SK-N-SH (cell line): Measurements from ENCODE around the gene AMER1. TPM values are rescaled to one million over a fixed set of nuclear protein-coding genes. Genes with fewer than 3 reads are reported as not detected.

ENCODE experiments used
- CTCF ChIA-PET: fragments of 300-600, 350-600 bp; formaldehyde crosslinking; extraction: SDS; loops from one replicate; lab custom pipeline; 2021; lab: Yijun Ruan, JAX
- POLR2A ChIA-PET: fragments of 350-600 bp; sonication (Branson Sonifier 250); formaldehyde crosslinking; extraction: SDS; loops from one replicate; lab custom pipeline; 2020; ENCODE audit warnings: antibody characterized with exemption, inconsistent platforms; lab: Yijun Ruan, JAX
- DNase-seq: peaks from one replicate; pipeline ENCODE4 v3.0.0; 2012
- H2AFZ ChIP-seq: fragments of 200-600 bp; sonication (generic); 2 replicates; pipeline ENCODE4 v1.8.1; 2016; ENCODE audit warnings: antibody characterized with exemption, mild to moderate bottlenecking, low read depth
- H3F3A ChIP-seq: fragments of 200-600 bp; sonication (generic); replicated peaks from 2 replicates; pipeline ENCODE3; 2016; ENCODE audit warnings: antibody characterized with exemption, mild to moderate bottlenecking; ENCODE audit not compliant: insufficient read depth
- H3K27ac ChIP-seq, 2 experiments: fragments of 200-500 bp in 1 of 2; fragments of 200-600 bp in 1 of 2; sonication (Bioruptor generic) in 1 of 2; sonication (generic), shearing (Covaris generic) in 1 of 2; 2 replicates each; pipeline versions ENCODE4 v1.5.1 to v1.6.1; 2014 to 2016; ENCODE audit warnings: low read depth in 2 of 2, inconsistent platforms in 1 of 2, low read length in 1 of 2, mild to moderate bottlenecking in 1 of 2, mixed read lengths in 1 of 2
- H3K27me3 ChIP-seq: fragments of 200-600 bp; sonication (generic), shearing (Covaris generic); 2 replicates; pipeline ENCODE4 v1.6.1; 2016; ENCODE audit warnings: mixed run types; ENCODE audit not compliant: insufficient read depth
- H3K36me3 ChIP-seq, 2 experiments: fragments of 200-500 bp in 1 of 2; fragments of 200-600 bp in 1 of 2; sonication (Bioruptor generic) in 1 of 2; sonication (generic) in 1 of 2; replicated peaks in 1 of 2; 2 replicates each; pipeline versions ENCODE3 to v1.5.1; 2014 to 2016; ENCODE audit warnings: low read length in 1 of 2, mild to moderate bottlenecking in 1 of 2; ENCODE audit not compliant: insufficient read depth in 2 of 2, control insufficient read depth in 1 of 2
- H3K4me1 ChIP-seq, 2 experiments: fragments of 200-500 bp in 1 of 2; fragments of 200-600 bp in 1 of 2; sonication (Bioruptor generic) in 1 of 2; sonication (generic), shearing (Covaris generic) in 1 of 2; 2 replicates each; pipeline versions ENCODE4 v1.5.1 to v1.6.1; 2014 to 2016; ENCODE audit warnings: low read depth in 1 of 2, low read length in 1 of 2, mixed run types in 1 of 2; ENCODE audit not compliant: insufficient read depth in 2 of 2, control insufficient read depth in 1 of 2
- H3K4me2 ChIP-seq: fragments of 200-600 bp; sonication (generic), shearing (Covaris generic); 2 replicates; pipeline ENCODE4 v1.6.1; 2017; ENCODE audit warnings: mixed run types
- H3K4me3 ChIP-seq, 2 experiments: fragments of 200-500 bp in 1 of 2; fragments of 200-600 bp in 1 of 2; sonication (Bioruptor generic) in 1 of 2; sonication (generic), shearing (Covaris generic) in 1 of 2; 2 replicates each; pipeline versions ENCODE4 v1.5.1 to v1.8.1; 2014 to 2016; ENCODE audit warnings: low read depth in 2 of 2, inconsistent platforms in 1 of 2, low read length in 1 of 2, mild to moderate bottlenecking in 1 of 2, mixed read lengths in 1 of 2, moderate library complexity in 1 of 2
- H3K79me2 ChIP-seq: fragments of 200-600 bp; sonication (generic); 2 replicates; pipeline ENCODE4 v1.8.1; 2017; ENCODE audit warnings: mild to moderate bottlenecking; ENCODE audit not compliant: insufficient read depth
- H3K9ac ChIP-seq: fragments of 200-600 bp; sonication (generic); 2 replicates; pipeline ENCODE4 v1.6.1; 2017; ENCODE audit warnings: mixed run types
- H3K9me2 ChIP-seq: fragments of 200-600 bp; sonication (generic); 2 replicates; pipeline ENCODE4 v1.6.1; 2017; ENCODE audit warnings: mixed run types
- H3K9me3 ChIP-seq: fragments of 200-600 bp; sonication (generic); 2 replicates; pipeline ENCODE4 v1.6.1; 2017; ENCODE audit warnings: mixed run types, mild to moderate bottlenecking, moderate library complexity
- H4K20me1 ChIP-seq: fragments of 200-600 bp; sonication (generic); 2 replicates; pipeline ENCODE4 v1.6.1; 2017; ENCODE audit warnings: mild to moderate bottlenecking, mixed run types; ENCODE audit not compliant: insufficient read depth
- ELF1 ChIP-seq: IDR thresholded peaks from 2 replicates; pipeline ENCODE4 v1.4.0; 2012
- EZH2phosphoT487 ChIP-seq: fragments of 200-600 bp; sonication (generic); IDR thresholded peaks from 2 replicates; pipeline ENCODE4 v1.6.1; 2017; ENCODE audit warnings: low read depth, mixed run types, mild to moderate bottlenecking, antibody characterized with exemption, moderate library complexity, borderline replicate concordance
- FOSL2 ChIP-seq: IDR thresholded peaks from 2 replicates; pipeline ENCODE4 v1.4.0; 2012; ENCODE audit warnings: low read depth, mild to moderate bottlenecking, moderate library complexity, borderline replicate concordance
- FOXJ3 ChIP-seq: sonication (generic); formaldehyde crosslinking; IDR thresholded peaks from 2 replicates; pipeline ENCODE4 v1.5.1; 2020; ENCODE audit warnings: mild to moderate bottlenecking, missing genetic modification reagents
- FOXM1 ChIP-seq: IDR thresholded peaks from 2 replicates; pipeline ENCODE4 v1.4.0; 2012; ENCODE audit warnings: low read depth, mild to moderate bottlenecking
- GABPA ChIP-seq: IDR thresholded peaks from 2 replicates; pipeline ENCODE4 v1.4.0; 2012; ENCODE audit warnings: low read depth, mild to moderate bottlenecking
- GATA2 ChIP-seq: sonication (generic); formaldehyde crosslinking; IDR thresholded peaks from 2 replicates; pipeline ENCODE4 v1.5.0; 2020; ENCODE audit warnings: mild to moderate bottlenecking, missing genetic modification reagents
- JUND ChIP-seq: IDR thresholded peaks from 2 replicates; pipeline ENCODE4 v1.4.0; 2012
- MEF2A ChIP-seq: IDR thresholded peaks from 2 replicates; pipeline ENCODE4 v1.4.0; 2012; ENCODE audit warnings: low read depth, borderline replicate concordance
- NRF1 ChIP-seq: IDR thresholded peaks from 2 replicates; pipeline ENCODE4 v1.6.1; 2012; ENCODE audit warnings: low read depth, mild to moderate bottlenecking, low read length
- POLR2AphosphoS5 ChIP-seq: IDR thresholded peaks from 2 replicates; pipeline ENCODE4 v1.6.1; 2012; ENCODE audit warnings: low read depth, low read length
- RAD21 ChIP-seq: IDR thresholded peaks from 2 replicates; pipeline ENCODE4 v1.6.1; 2012; ENCODE audit warnings: mild to moderate bottlenecking, low read length
- RXRA ChIP-seq: IDR thresholded peaks from 2 replicates; pipeline ENCODE4 v1.4.0; 2012; ENCODE audit warnings: low read depth, mild to moderate bottlenecking, borderline replicate concordance
- SMC3 ChIP-seq: IDR thresholded peaks from 2 replicates; pipeline ENCODE4 v1.6.1; 2012; ENCODE audit warnings: low read depth, low read length, improper control_type of control experiment
- TCF12 ChIP-seq: IDR thresholded peaks from 2 replicates; pipeline ENCODE4 v1.4.0; 2012
- YY1 ChIP-seq: IDR thresholded peaks from 2 replicates; pipeline ENCODE4 v1.4.0; 2012; ENCODE audit warnings: low read depth, mild to moderate bottlenecking
- WGBS: methylation state at CpG from one replicate; pipeline ENCODE4 v1.1.6; 2017; ENCODE audit warnings: low lambda C conversion rate; 5-methylcytosine and 5-hydroxymethylcytosine counted together
- polyA plus RNA-seq, 3 experiments: library from polyadenylated mRNA; depleted of rRNA; stranded (reverse); fragments of >200 nt; gene quantifications; 2 replicates each; pipeline ENCODE4 v1.2.3, GENCODE V29; 2012
- TF ChIP-seq, protein P1 (sequence below): fragments of 150-350 bp; IDR thresholded peaks from 2 replicates; pipeline ENCODE4 v1.6.1; 2016; ENCODE audit warnings: mild to moderate bottlenecking, low read depth, low read length
- TF ChIP-seq, protein P2 (sequence below): IDR thresholded peaks from 2 replicates; pipeline ENCODE4 v1.4.0; 2012; ENCODE audit warnings: low read depth, borderline replicate concordance
- TF ChIP-seq, protein P3 (sequence below): IDR thresholded peaks from 2 replicates; pipeline ENCODE4 v1.6.1; 2012; ENCODE audit warnings: mild to moderate bottlenecking, low read depth, low read length, moderate library complexity

The AMER1 gene
- polyA plus RNA-seq, 1 of the 3 experiments (the other 2 are of a cell fraction): 0.67 TPM

DNA sequence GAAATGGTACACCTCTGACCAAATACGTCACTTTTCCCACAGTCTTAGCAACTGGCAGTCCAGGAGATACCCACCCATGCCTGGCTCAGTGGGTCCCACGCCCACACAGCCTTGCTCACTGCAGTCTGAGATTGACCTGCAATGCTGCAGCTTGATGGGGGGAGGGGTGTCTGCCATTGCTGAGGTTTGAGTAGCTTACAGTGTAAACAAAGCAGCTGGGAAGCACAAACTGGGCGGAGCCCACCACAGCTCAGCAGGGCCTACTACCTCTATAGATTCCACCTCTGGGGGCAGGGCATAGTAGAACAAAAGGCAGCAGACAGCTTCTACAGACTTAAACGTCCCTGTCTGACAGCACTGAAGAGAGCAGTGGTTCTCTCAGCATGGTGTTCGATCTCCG is 52.7 kb downstream of the AMER1 start:
- H3K27ac ChIP-seq: no peak overlapping the region
- no peak overlapping the region for H3K9ac ChIP-seq
- no peaks in the 10 kb centered on the region for H3K9me2 ChIP-seq
- no peak overlapping the region for H3K4me2 ChIP-seq
- H3K36me3 ChIP-seq: no peaks in the 10 kb centered on the region
- ChIA-PET POLR2A (no interaction called here), CTCF (no interaction called here)
- H4K20me1 ChIP-seq: no peaks in the 10 kb centered on the region
- TF ChIP-seq GATA2 (CRISPR knock-in tag): no peak
- no peak for TF ChIP-seq RXRA
- TF ChIP-seq, protein P1, sequence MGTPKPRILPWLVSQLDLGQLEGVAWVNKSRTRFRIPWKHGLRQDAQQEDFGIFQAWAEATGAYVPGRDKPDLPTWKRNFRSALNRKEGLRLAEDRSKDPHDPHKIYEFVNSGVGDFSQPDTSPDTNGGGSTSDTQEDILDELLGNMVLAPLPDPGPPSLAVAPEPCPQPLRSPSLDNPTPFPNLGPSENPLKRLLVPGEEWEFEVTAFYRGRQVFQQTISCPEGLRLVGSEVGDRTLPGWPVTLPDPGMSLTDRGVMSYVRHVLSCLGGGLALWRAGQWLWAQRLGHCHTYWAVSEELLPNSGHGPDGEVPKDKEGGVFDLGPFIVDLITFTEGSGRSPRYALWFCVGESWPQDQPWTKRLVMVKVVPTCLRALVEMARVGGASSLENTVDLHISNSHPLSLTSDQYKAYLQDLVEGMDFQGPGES: no peak
- no peak for TF ChIP-seq MEF2A
- no peak for TF ChIP-seq FOXM1
- no peak for TF ChIP-seq FOXJ3 (CRISPR knock-in tag)
- TF ChIP-seq YY1: no peak
- no peak for TF ChIP-seq RAD21
- no peak for TF ChIP-seq TCF12
- TF ChIP-seq, protein P2, sequence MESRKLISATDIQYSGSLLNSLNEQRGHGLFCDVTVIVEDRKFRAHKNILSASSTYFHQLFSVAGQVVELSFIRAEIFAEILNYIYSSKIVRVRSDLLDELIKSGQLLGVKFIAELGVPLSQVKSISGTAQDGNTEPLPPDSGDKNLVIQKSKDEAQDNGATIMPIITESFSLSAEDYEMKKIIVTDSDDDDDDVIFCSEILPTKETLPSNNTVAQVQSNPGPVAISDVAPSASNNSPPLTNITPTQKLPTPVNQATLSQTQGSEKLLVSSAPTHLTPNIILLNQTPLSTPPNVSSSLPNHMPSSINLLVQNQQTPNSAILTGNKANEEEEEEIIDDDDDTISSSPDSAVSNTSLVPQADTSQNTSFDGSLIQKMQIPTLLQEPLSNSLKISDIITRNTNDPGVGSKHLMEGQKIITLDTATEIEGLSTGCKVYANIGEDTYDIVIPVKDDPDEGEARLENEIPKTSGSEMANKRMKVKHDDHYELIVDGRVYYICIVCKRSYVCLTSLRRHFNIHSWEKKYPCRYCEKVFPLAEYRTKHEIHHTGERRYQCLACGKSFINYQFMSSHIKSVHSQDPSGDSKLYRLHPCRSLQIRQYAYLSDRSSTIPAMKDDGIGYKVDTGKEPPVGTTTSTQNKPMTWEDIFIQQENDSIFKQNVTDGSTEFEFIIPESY: no peak
- no peak for TF ChIP-seq JUND
- no peak overlapping the region for H3K4me3 ChIP-seq
- DNase-seq: no peak
- no peaks in the 10 kb centered on the region for H3K79me2 ChIP-seq
- no peaks in the 10 kb centered on the region for H3K4me1 ChIP-seq
- WGBS: 0% methylated on average over 3 of the region's 6 CpGs
- H3F3A ChIP-seq: no peaks in the 10 kb centered on the region
- no peaks in the 10 kb centered on the region for H3K9me3 ChIP-seq
- H3K27me3 ChIP-seq: no peaks in the 10 kb centered on the region
- H2AFZ ChIP-seq: no peak overlapping the region

DNA sequence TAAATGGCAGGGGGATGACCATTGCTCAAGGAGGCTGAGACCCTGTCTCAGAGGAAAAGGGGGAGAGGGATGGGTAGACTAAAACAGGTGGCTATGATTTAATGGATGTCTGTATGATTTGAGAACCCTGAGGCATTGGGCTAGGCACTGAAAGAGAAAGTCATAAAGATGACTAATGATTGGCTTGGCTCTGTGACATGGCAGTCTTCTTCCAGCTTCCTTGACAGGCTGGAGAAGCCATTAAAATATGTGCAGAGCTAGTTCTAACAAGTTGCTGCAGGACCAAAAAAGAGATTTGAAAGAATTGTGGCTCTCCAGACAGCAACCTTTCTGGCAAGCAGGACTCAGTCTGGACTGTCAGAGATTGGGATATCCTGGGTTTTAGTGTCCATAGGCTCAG is 53.6 kb downstream of the AMER1 start:
- Histone ChIP-seq H3F3A (no peaks in the 10 kb centered on the region), H3K27ac (no peak overlapping the region), H3K4me2 (no peak overlapping the region), H3K9me3 (no peaks in the 10 kb centered on the region), H3K27me3 (no peaks in the 10 kb centered on the region), H3K4me3 (no peak overlapping the region), H2AFZ (no peak overlapping the region), H3K79me2 (no peaks in the 10 kb centered on the region), H4K20me1 (no peaks in the 10 kb centered on the region), H3K9ac (no peak overlapping the region), H3K9me2 (no peaks in the 10 kb centered on the region), H3K36me3 (no peaks in the 10 kb centered on the region), H3K4me1 (no peaks in the 10 kb centered on the region)
- ChIA-PET CTCF (no interaction called here), POLR2A (no interaction called here)
- DNase-seq: no peak
- no peak for TF ChIP-seq EZH2phosphoT487
- no peak for TF ChIP-seq POLR2AphosphoS5
- TF ChIP-seq, protein P1: no peak
- no peak for TF ChIP-seq RAD21
- TF ChIP-seq, protein P2: no peak
- no peak for TF ChIP-seq MEF2A
- no peak for TF ChIP-seq FOSL2
- no peak for TF ChIP-seq SMC3
- no peak for TF ChIP-seq GATA2 (CRISPR knock-in tag)
- TF ChIP-seq, protein P3, sequence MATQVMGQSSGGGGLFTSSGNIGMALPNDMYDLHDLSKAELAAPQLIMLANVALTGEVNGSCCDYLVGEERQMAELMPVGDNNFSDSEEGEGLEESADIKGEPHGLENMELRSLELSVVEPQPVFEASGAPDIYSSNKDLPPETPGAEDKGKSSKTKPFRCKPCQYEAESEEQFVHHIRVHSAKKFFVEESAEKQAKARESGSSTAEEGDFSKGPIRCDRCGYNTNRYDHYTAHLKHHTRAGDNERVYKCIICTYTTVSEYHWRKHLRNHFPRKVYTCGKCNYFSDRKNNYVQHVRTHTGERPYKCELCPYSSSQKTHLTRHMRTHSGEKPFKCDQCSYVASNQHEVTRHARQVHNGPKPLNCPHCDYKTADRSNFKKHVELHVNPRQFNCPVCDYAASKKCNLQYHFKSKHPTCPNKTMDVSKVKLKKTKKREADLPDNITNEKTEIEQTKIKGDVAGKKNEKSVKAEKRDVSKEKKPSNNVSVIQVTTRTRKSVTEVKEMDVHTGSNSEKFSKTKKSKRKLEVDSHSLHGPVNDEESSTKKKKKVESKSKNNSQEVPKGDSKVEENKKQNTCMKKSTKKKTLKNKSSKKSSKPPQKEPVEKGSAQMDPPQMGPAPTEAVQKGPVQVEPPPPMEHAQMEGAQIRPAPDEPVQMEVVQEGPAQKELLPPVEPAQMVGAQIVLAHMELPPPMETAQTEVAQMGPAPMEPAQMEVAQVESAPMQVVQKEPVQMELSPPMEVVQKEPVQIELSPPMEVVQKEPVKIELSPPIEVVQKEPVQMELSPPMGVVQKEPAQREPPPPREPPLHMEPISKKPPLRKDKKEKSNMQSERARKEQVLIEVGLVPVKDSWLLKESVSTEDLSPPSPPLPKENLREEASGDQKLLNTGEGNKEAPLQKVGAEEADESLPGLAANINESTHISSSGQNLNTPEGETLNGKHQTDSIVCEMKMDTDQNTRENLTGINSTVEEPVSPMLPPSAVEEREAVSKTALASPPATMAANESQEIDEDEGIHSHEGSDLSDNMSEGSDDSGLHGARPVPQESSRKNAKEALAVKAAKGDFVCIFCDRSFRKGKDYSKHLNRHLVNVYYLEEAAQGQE: no peak
- TF ChIP-seq GABPA: no peak
- TF ChIP-seq JUND: no peak
- no peak for TF ChIP-seq ELF1
- TF ChIP-seq NRF1: no peak
